Suprapubic skin (tissue), 4 donors: ENCODE results near the gene CD99L2. TPM values are rescaled to one million over a fixed set of nuclear protein-coding genes. Genes with fewer than 3 reads are reported as not detected.

Experiments
- DNase-seq, 2 donors: peaks; one replicate each; pipeline ENCODE4 v3.0.0-alpha.2; 2019; ENCODE audit warnings: low spot score in 2 of 2
- H3K27ac ChIP-seq: fragments of 200-600 bp; sonication (generic); one replicate; pipeline ENCODE4 v1.5.1; 2019
- H3K27me3 ChIP-seq: fragments of 200-600 bp; sonication (generic); one replicate; pipeline ENCODE4 v1.5.1; 2019
- H3K36me3 ChIP-seq: fragments of 200-600 bp; sonication (generic); one replicate; pipeline ENCODE4 v1.5.1; 2019
- H3K4me1 ChIP-seq: fragments of 200-600 bp; sonication (generic); one replicate; pipeline ENCODE4 v1.5.1; 2019
- H3K4me3 ChIP-seq: fragments of 200-600 bp; sonication (generic); one replicate; pipeline ENCODE4 v1.5.1; 2019; ENCODE audit warnings: mild to moderate bottlenecking
- H3K9me3 ChIP-seq: fragments of 200-600 bp; sonication (generic); one replicate; pipeline ENCODE4 v1.5.1; 2019
- EP300 ChIP-seq: sonication (generic); formaldehyde crosslinking; IDR thresholded peaks from one replicate; pipeline ENCODE4 v1.6.1; 2017; ENCODE audit warnings: antibody characterized with exemption
- POLR2A ChIP-seq, 2 donors: fragments of 450-650 bp; IDR thresholded peaks; one replicate each; pipeline ENCODE4 v1.6.1; 2017; ENCODE audit warnings: antibody characterized with exemption in 2 of 2, mild to moderate bottlenecking in 2 of 2, moderate library complexity in 2 of 2
- POLR2AphosphoS5 ChIP-seq, 3 donors: sonication (generic); formaldehyde crosslinking; IDR thresholded peaks; one replicate each; pipeline ENCODE4 v1.6.1; 2017; ENCODE audit warnings: antibody characterized with exemption in 3 of 3
- WGBS: methylation state at CpG from one replicate; pipeline ENCODE4 v1.1.5; 2018; 5-methylcytosine and 5-hydroxymethylcytosine counted together
- total RNA-seq, 4 donors: library from RNA; depleted of rRNA; stranded (reverse); fragments of >200 nt; gene quantifications; one replicate each; pipeline ENCODE4 v1.1.0, GENCODE V29; 2016
- TF ChIP-seq, protein P1 (sequence below), 2 donors: fragments of 200-600 bp in 1 of 2; fragments of 450-650 bp in 1 of 2; sonication (generic) in 1 of 2; IDR thresholded peaks; one replicate each; pipeline ENCODE4 v1.5.1; 2016 to 2019; ENCODE audit warnings: antibody characterized with exemption in 2 of 2, mild to moderate bottlenecking in 1 of 2, moderate library complexity in 1 of 2

The CD99L2 gene
- total RNA-seq, 4 donors from 2014 or later: 12.6 to 24.5 (median 18.7) TPM

- Histone ChIP-seq H3K27ac (no peak overlapping the region), H3K4me3 (no peak overlapping the region), H3K36me3 (no peaks in the 10 kb centered on the region), H3K27me3 (no peaks in the 10 kb centered on the region), H3K9me3 (no peaks in the 10 kb centered on the region), H3K4me1 (no peaks in the 10 kb centered on the region)
- 79% methylated on average over 2 of the region's 2 CpGs for WGBS
- no peak for DNase-seq
- TF ChIP-seq POLR2AphosphoS5 (IDR thresholded peaks at IDR 0.05) (no peak), EP300 (no peak), POLR2A (IDR thresholded peaks at IDR 0.05) (no peak)
- TF ChIP-seq, protein P1, sequence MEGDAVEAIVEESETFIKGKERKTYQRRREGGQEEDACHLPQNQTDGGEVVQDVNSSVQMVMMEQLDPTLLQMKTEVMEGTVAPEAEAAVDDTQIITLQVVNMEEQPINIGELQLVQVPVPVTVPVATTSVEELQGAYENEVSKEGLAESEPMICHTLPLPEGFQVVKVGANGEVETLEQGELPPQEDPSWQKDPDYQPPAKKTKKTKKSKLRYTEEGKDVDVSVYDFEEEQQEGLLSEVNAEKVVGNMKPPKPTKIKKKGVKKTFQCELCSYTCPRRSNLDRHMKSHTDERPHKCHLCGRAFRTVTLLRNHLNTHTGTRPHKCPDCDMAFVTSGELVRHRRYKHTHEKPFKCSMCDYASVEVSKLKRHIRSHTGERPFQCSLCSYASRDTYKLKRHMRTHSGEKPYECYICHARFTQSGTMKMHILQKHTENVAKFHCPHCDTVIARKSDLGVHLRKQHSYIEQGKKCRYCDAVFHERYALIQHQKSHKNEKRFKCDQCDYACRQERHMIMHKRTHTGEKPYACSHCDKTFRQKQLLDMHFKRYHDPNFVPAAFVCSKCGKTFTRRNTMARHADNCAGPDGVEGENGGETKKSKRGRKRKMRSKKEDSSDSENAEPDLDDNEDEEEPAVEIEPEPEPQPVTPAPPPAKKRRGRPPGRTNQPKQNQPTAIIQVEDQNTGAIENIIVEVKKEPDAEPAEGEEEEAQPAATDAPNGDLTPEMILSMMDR (IDR thresholded peaks at IDR 0.05): no peak
Observed at GRCh38 chrX:150926791-150927190, 28.3 kb upstream of the CD99L2 start.

DNA sequence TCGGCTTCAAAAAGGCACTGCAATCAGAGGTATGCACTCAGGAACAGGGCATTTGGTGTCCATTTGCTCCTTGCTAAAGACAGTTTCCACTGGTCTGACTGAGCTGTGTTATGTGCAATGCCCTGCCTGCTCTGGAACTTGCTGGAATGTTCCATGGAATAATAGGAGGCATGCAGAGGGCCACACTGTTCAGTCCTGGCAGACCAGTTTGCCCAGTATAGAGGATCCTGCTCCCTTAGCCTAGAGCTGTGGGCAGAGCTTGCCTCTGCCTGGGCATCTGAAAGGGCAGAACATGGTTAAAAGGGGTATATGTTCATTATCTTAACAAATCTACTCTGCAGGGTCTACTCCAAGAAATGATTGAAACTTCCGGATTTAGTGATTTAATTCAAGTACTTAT, 27.8 kb upstream of the CD99L2 start:
- DNase-seq: no peak
- H3K4me3 ChIP-seq: no peak overlapping the region
- no peak overlapping the region for H3K27ac ChIP-seq
- WGBS: 79% methylated on average over 2 of the region's 2 CpGs
- H3K27me3 ChIP-seq: no peaks in the 10 kb centered on the region
- TF ChIP-seq POLR2A (IDR thresholded peaks at IDR 0.05) (no peak), POLR2AphosphoS5 (IDR thresholded peaks at IDR 0.05) (no peak), EP300 (no peak)
- TF ChIP-seq, protein P1 (IDR thresholded peaks at IDR 0.05): no peak
- no peaks in the 10 kb centered on the region for H3K9me3 ChIP-seq
- no peaks in the 10 kb centered on the region for H3K36me3 ChIP-seq
- H3K4me1 ChIP-seq: no peaks in the 10 kb centered on the region

DNA sequence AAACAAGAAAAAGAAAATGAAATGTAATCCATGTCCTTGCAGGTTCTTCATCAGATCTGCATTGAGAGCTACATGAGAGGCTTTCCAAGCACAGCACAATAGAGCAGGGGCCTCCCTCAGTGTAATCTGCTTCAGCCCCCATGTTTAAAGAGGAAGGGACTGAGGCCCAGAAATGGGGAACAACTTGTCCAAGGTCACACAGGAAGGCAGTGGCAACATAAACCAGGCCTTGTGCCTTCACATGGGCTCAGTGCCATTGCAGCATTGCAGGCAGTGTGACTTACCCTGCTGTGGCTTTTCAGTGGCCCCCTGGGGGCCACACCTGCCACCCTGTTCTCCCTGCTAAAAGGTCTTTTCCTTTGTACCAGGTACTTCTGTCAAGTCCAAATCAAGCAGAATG, 20.9 kb upstream of the CD99L2 start:
- TF ChIP-seq POLR2A (IDR thresholded peaks at IDR 0.05): no peak
- TF ChIP-seq, protein P1 (IDR thresholded peaks at IDR 0.05): no peak
- no peak for TF ChIP-seq POLR2AphosphoS5 (IDR thresholded peaks at IDR 0.05)
- no peak for TF ChIP-seq EP300
- no peaks in the 10 kb centered on the region for H3K36me3 ChIP-seq
- DNase-seq: no peak

DNA sequence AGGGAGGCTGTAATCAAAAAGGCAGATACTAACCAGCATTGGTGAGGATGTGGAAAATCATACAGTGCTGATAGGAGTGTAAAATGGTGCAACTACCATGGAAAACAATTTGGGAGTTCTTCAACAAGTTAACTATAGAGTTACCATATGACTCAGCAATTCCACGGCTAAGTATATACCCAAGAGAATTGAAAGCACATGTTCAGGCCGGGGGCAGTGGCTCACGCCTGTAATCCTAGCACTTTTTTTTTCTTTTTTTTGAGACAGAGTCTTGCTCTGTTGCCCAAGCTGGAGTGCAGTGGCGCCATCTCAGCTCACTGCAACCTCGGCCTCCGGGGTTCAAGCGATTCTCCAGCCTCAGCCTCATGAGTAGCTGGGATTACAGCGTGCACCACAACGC, 15.0 kb upstream of the CD99L2 start:
- no peaks in the 10 kb centered on the region for H3K4me1 ChIP-seq
- no peak for DNase-seq
- no peaks in the 10 kb centered on the region for H3K27me3 ChIP-seq
- WGBS: 85% methylated on average over 9 of the region's 9 CpGs
- H3K27ac ChIP-seq: no peak overlapping the region
- no peak for TF ChIP-seq POLR2AphosphoS5 (IDR thresholded peaks at IDR 0.05)
- TF ChIP-seq EP300: no peak
- TF ChIP-seq, protein P1 (IDR thresholded peaks at IDR 0.05): no peak
- TF ChIP-seq POLR2A (IDR thresholded peaks at IDR 0.05): no peak
- H3K4me3 ChIP-seq: no peak overlapping the region
- no peaks in the 10 kb centered on the region for H3K36me3 ChIP-seq
- H3K9me3 ChIP-seq: no peaks in the 10 kb centered on the region

More for the DNA sequence above, 20.9 kb upstream of the CD99L2 start:
- Histone ChIP-seq H3K9me3 (no peaks in the 10 kb centered on the region), H3K27ac (no peak overlapping the region), H3K4me3 (no peak overlapping the region), H3K27me3 (no peaks in the 10 kb centered on the region), H3K4me1 (no peaks in the 10 kb centered on the region)

DNA sequence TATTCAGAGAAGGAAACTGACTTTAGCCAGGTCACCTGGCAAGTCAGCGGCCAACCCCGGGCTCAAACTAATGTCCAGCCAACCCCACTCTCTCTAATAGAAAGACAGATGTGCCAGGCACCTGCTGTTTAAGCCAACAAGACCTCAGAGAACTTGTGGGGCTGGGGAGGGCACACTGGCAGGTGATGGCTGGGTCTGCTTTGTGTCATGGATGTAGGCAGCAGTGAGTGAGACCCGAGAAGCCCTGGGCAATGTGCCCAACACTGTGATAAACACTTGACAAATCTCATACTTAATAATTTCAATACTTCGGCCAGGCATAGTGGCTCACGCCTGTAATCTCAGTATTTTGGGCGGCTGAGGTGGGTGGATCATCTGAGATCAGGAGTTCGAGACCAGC, 9.0 kb upstream of the CD99L2 start:
- 69% methylated on average over 7 of the region's 7 CpGs for WGBS
- no peak for DNase-seq
- Histone ChIP-seq H3K27ac (no peak overlapping the region), H3K4me1 (no peaks in the 10 kb centered on the region), H3K9me3 (no peaks in the 10 kb centered on the region), H3K36me3 (no peaks in the 10 kb centered on the region), H3K4me3 (no peak overlapping the region), H3K27me3 (no peaks in the 10 kb centered on the region)
- TF ChIP-seq, protein P1 (IDR thresholded peaks at IDR 0.05): no peak
